Panc1 (cell line): ENCODE data around the gene KRT75. TPM values are rescaled to one million over a fixed set of nuclear protein-coding genes. Genes with fewer than 3 reads are reported as not detected.
"Not testable (repeated sequence)": the region's sequence is repeated elsewhere in the genome, so short reads cannot be mapped to it uniquely, and the experiment has no call there.

Experiments
- ATAC-seq: fragments of 200-7000 bp; cut with Tn5 transposase; 2 replicates; pipeline ENCODE4 v1.9.1; 2020; ENCODE audit warnings: mild to moderate bottlenecking, moderate library complexity
- BruUV-seq: library from RNA; stranded (reverse); fragments of 400-500 nt; replicated peaks from 2 replicates; lab custom pipeline; 2021; lab: Mats Ljungman, UMichigan
- CTCF ChIA-PET: fragments of 300-600 bp; sonication (Branson Sonifier 250); formaldehyde crosslinking; loops from one replicate; lab custom pipeline; 2022; ENCODE audit warnings: antibody characterized with exemption; lab: Charles Lee
- POLR2A ChIA-PET: fragments of 300-600 bp; sonication (Branson Sonifier 250); formaldehyde crosslinking; loops from one replicate; lab custom pipeline; 2022; ENCODE audit warnings: antibody characterized with exemption; lab: Charles Lee
- DNase-seq: peaks from one replicate; pipeline ENCODE4 v3.0.0-alpha.2; 2010; ENCODE audit warnings: low read depth, low spot score
- H3K27ac ChIP-seq: 2 replicates; pipeline ENCODE4 v1.5.1; 2011; ENCODE audit warnings: mild to moderate bottlenecking, low read length, inconsistent platforms
- H3K27me3 ChIP-seq: fragments of 200-500 bp; sonication (Bioruptor generic); 2 replicates; pipeline ENCODE4 v1.6.0; 2014; ENCODE audit warnings: low read length, inconsistent platforms; ENCODE audit not compliant: control insufficient read depth, insufficient read depth
- H3K36me3 ChIP-seq: fragments of 200-500 bp; sonication (Bioruptor generic); 2 replicates; pipeline ENCODE4 v1.5.1; 2014; ENCODE audit warnings: inconsistent platforms, mild to moderate bottlenecking, low read length, moderate library complexity; ENCODE audit not compliant: control insufficient read depth, insufficient read depth
- H3K4me1 ChIP-seq: 2 replicates; pipeline ENCODE4 v1.5.1; 2011; ENCODE audit warnings: inconsistent platforms, mild to moderate bottlenecking, low read length, moderate library complexity; ENCODE audit not compliant: control insufficient read depth, insufficient read depth
- H3K4me3 ChIP-seq, 2 experiments: 2 replicates each; pipeline ENCODE4 v1.5.1; 2011 to 2012; ENCODE audit warnings: low read depth in 2 of 2, low read length in 2 of 2, mild to moderate bottlenecking in 2 of 2, inconsistent platforms in 1 of 2, moderate library complexity in 1 of 2
- H3K9me3 ChIP-seq: fragments of 200-500 bp; sonication (Bioruptor generic); 2 replicates; pipeline ENCODE4 v1.5.1; 2014; ENCODE audit warnings: low read depth, mild to moderate bottlenecking, inconsistent platforms, low read length, moderate library complexity; ENCODE audit not compliant: control insufficient read depth, insufficient read depth
- POLR2AphosphoS5 ChIP-seq: IDR thresholded peaks from 2 replicates; pipeline ENCODE4 v1.6.1; 2012; ENCODE audit warnings: mild to moderate bottlenecking, low read depth, low read length, moderate library complexity
- SIN3A ChIP-seq: IDR thresholded peaks from 2 replicates; pipeline ENCODE4 v1.6.1; 2012; ENCODE audit warnings: low read depth, mild to moderate bottlenecking, low read length, moderate library complexity, borderline replicate concordance; ENCODE audit not compliant: insufficient read depth
- TCF7L2 ChIP-seq: IDR thresholded peaks from 2 replicates; pipeline ENCODE4 v1.6.1; 2011; ENCODE audit warnings: mild to moderate bottlenecking, low read depth, low read length, inconsistent platforms
- in situ Hi-C: cut with HindIII; loops from 2 replicates; pipeline ENCODE4 v1.10.0; 2016; ENCODE audit warnings: low sequenced_read_pairs, low pct_unique_long_range_greater_than_20kb
- intact Hi-C: fragments of 100-400 bp; cut with micrococcal nuclease; formaldehyde crosslinking; loops from one replicate; pipeline ENCODE4 v1.10.0; 2022; ENCODE audit not compliant: unreplicated experiment
- total RNA-seq: library from RNA; stranded (reverse); gene quantifications from one replicate; pipeline ENCODE4 v1.2.1, GENCODE V29; 2021; ENCODE audit not compliant: unreplicated experiment
- TF ChIP-seq, protein P1 (sequence below), 2 experiments: IDR thresholded peaks; 2 replicates each; pipeline ENCODE4 v1.6.1; 2011 to 2012; ENCODE audit warnings: low read depth in 2 of 2, control low read depth in 1 of 2, low read length in 1 of 2, mild to moderate bottlenecking in 1 of 2, moderate library complexity in 1 of 2; ENCODE audit not compliant: insufficient read depth in 1 of 2
- TF ChIP-seq, protein P2 (sequence below): fragments of 450-650 bp; IDR thresholded peaks from 2 replicates; pipeline ENCODE4 v1.5.1; 2017; ENCODE audit warnings: mild to moderate bottlenecking

Gene KRT75
- total RNA-seq, 1 experiment from 2014 or later, result 0.15 TPM

DNA sequence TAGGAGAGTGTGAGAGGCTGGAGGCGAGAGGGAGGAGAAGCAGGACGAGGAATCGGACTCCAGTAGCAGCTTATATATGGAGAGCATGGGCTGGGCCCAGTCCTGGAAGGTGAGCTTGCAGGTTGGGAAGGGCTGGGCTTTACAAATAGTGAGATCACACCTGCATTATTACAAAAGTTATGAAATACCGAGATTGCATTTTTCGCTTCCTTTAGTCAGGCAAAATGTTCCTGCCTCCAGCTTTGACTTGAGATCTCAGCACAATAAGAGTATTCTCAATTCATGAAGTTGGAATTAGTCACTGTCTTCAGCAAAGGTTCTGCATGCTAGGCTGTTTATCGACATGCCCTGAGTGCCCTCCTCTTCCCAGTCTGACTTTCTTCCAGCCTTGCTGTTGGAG, 17.9 kb upstream of the KRT75 start, which contains the start of gene KRT6B:
TSS of gene KRT6B (minus strand) at position 46 of the 400 bp plus-strand sequence. CDS start 68 bp downstream, outside the sequence.
- no peak within 1 kb of the TSS for H3K4me3 ChIP-seq
- H3K9me3 ChIP-seq, result no peaks in the 10 kb centered on the region
- H3K36me3 ChIP-seq, result no peaks in the 10 kb centered on the region
- TF ChIP-seq SIN3A (no peak), POLR2AphosphoS5 (no peak), TCF7L2 (no peak)
- TF ChIP-seq, protein P1, sequence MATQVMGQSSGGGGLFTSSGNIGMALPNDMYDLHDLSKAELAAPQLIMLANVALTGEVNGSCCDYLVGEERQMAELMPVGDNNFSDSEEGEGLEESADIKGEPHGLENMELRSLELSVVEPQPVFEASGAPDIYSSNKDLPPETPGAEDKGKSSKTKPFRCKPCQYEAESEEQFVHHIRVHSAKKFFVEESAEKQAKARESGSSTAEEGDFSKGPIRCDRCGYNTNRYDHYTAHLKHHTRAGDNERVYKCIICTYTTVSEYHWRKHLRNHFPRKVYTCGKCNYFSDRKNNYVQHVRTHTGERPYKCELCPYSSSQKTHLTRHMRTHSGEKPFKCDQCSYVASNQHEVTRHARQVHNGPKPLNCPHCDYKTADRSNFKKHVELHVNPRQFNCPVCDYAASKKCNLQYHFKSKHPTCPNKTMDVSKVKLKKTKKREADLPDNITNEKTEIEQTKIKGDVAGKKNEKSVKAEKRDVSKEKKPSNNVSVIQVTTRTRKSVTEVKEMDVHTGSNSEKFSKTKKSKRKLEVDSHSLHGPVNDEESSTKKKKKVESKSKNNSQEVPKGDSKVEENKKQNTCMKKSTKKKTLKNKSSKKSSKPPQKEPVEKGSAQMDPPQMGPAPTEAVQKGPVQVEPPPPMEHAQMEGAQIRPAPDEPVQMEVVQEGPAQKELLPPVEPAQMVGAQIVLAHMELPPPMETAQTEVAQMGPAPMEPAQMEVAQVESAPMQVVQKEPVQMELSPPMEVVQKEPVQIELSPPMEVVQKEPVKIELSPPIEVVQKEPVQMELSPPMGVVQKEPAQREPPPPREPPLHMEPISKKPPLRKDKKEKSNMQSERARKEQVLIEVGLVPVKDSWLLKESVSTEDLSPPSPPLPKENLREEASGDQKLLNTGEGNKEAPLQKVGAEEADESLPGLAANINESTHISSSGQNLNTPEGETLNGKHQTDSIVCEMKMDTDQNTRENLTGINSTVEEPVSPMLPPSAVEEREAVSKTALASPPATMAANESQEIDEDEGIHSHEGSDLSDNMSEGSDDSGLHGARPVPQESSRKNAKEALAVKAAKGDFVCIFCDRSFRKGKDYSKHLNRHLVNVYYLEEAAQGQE (IDR thresholded peaks at IDR 0.05; ENCODE audit: insufficient read depth in 1 of 2, low read depth in 2 of 2, low read length in 1 of 2), result no peak
- TF ChIP-seq, protein P2, sequence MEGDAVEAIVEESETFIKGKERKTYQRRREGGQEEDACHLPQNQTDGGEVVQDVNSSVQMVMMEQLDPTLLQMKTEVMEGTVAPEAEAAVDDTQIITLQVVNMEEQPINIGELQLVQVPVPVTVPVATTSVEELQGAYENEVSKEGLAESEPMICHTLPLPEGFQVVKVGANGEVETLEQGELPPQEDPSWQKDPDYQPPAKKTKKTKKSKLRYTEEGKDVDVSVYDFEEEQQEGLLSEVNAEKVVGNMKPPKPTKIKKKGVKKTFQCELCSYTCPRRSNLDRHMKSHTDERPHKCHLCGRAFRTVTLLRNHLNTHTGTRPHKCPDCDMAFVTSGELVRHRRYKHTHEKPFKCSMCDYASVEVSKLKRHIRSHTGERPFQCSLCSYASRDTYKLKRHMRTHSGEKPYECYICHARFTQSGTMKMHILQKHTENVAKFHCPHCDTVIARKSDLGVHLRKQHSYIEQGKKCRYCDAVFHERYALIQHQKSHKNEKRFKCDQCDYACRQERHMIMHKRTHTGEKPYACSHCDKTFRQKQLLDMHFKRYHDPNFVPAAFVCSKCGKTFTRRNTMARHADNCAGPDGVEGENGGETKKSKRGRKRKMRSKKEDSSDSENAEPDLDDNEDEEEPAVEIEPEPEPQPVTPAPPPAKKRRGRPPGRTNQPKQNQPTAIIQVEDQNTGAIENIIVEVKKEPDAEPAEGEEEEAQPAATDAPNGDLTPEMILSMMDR, result no peak
- in situ Hi-C loops (no loop called here), intact Hi-C loops (no loop called here)
- BruUV-seq, result no TSS peak
- DNase-seq, result no peak
- ChIA-PET CTCF (no interaction called here), POLR2A (no interaction called here)
- no peak within 1 kb of the TSS for H3K27ac ChIP-seq
- H3K27me3 ChIP-seq, result peaks cover 3% of the 10 kb centered on the region; the same call in 1 of the 2 replicates
- H3K4me1 ChIP-seq, result peaks cover 8% of the 10 kb centered on the region; the same call in 1 of the 2 replicates
- no peak for ATAC-seq

DNA sequence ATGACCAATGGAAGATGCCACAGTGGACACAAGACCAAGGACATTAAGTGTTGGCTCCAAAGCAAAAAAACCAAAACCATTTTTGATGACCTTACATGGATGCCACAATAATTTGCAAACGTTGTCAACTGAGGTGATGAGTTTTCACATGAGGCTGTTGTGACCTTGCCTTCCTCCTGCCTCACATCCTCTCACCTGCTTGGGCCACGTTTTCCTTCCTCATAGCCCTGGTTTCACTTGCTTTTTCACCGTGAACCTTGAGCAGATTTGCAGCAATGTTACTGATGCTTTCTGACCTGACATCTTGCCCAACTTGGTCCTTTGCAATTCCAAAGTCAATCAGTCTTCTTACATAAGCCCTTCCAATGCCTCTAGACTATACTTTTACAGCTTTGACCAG, 14.1 kb upstream of the KRT75 start:
- POLR2A ChIA-PET, result interaction anchor here (0.7 kb wide), 1 partner anchor 21 kb away, joined by 3 read pairs; no protein-coding TSS in a partner anchor
- intact Hi-C loops, result no loop called here
- no peaks in the 10 kb centered on the region for H3K9me3 ChIP-seq
- in situ Hi-C loops, result no loop called here
- BruUV-seq, result no TSS peak
- TF ChIP-seq POLR2AphosphoS5 (no peak), SIN3A (no peak), TCF7L2 (no peak)
- TF ChIP-seq, protein P1 (IDR thresholded peaks at IDR 0.05; ENCODE audit: insufficient read depth in 1 of 2, low read depth in 2 of 2, low read length in 1 of 2), result no peak
- TF ChIP-seq, protein P2, result no peak
- H3K4me3 ChIP-seq, result no peak overlapping the region
- ATAC-seq, result no peak
- no peak for DNase-seq
- no peaks in the 10 kb centered on the region for H3K36me3 ChIP-seq
- H3K4me1 ChIP-seq, result no peaks in the 10 kb centered on the region
- CTCF ChIA-PET, result interaction anchor here (1.6 kb wide), 1 partner anchor 57 kb away, joined by 3 read pairs; no protein-coding TSS in a partner anchor
- no peak overlapping the region for H3K27ac ChIP-seq
- peaks cover 3% of the 10 kb centered on the region; the same call in 1 of the 2 replicates for H3K27me3 ChIP-seq

DNA sequence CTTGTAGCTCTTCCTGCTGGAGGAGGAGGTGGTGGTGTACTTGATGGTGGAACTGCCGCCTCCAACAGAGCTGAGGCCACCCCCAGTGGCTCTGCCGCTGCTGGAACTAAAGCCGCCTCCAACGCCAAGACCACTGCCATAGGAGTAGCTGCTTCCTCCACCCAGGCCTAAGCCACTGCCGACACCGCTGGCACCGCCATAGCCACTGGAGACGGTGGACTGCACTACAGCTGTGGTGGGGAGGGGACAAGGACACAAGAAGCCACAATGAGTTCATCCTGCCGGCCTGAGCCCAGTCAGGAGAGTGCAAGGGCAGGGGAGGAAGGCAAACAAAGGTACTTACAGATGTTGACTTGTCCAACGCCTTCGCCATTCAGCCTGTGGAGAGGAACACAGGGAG, 13.0 kb upstream of the KRT75 start:
- in situ Hi-C loops, result not testable (repeated sequence)

More for the DNA sequence above, 13.0 kb upstream of the KRT75 start:
- H3K27ac ChIP-seq, intact Hi-C loops, H3K4me1 ChIP-seq, H3K9me3 ChIP-seq, H3K27me3 ChIP-seq, H3K4me3 ChIP-seq, BruUV-seq, H3K36me3 ChIP-seq, ATAC-seq, POLR2A ChIA-PET, DNase-seq: not testable (repeated sequence)
- CTCF ChIA-PET, result interaction anchor here (1.6 kb wide), 1 partner anchor 56 kb away, joined by 3 read pairs; no protein-coding TSS in a partner anchor
